Upper lobe of left lung (tissue), 6 donors: Measurements from ENCODE around the gene SLC5A4. TPM values are rescaled to one million over a fixed set of nuclear protein-coding genes. Genes with fewer than 3 reads are reported as not detected.
A peak's percentile ranks its signal among the peaks of the same experiment; 100 is the strongest.
"Not testable (repeated sequence)": the region's sequence is repeated elsewhere in the genome, so short reads cannot be mapped to it uniquely, and the experiment has no call there.

Source experiments
- ATAC-seq, 2 donors: fragments of 200-7000 bp; cut with Tn5 transposase; one replicate each; pipeline ENCODE4 v1.9.1; 2022; ENCODE audit warnings: mild to moderate bottlenecking in 2 of 2, moderate library complexity in 2 of 2; ENCODE audit not compliant: low FRiP score in 2 of 2
- DNase-seq, 2 donors: peaks; one replicate each; pipeline ENCODE4 v3.0.0-alpha.2; 2019 to 2020
- H3K27ac ChIP-seq, 4 donors: fragments of 200-600 bp; sonication (generic); one replicate each; pipeline ENCODE4 v1.5.1; 2016 to 2019
- H3K27me3 ChIP-seq, 4 donors: fragments of 200-600 bp; sonication (generic); one replicate each; pipeline ENCODE4 v1.5.1; 2017 to 2019
- H3K36me3 ChIP-seq, 4 donors: fragments of 200-600 bp; sonication (generic); one replicate each; pipeline ENCODE4 v1.5.1; 2016 to 2019
- H3K4me1 ChIP-seq, 4 donors: fragments of 200-600 bp; sonication (generic); one replicate each; pipeline ENCODE4 v1.5.1; 2018 to 2019
- H3K4me3 ChIP-seq, 4 donors: fragments of 200-600 bp; sonication (generic); one replicate each; pipeline ENCODE4 v1.5.1; 2017 to 2019; ENCODE audit warnings: mild to moderate bottlenecking in 2 of 4, moderate library complexity in 1 of 4
- H3K9me3 ChIP-seq, 4 donors: fragments of 200-600 bp; sonication (generic); one replicate each; pipeline ENCODE4 v1.5.1; 2018 to 2019
- CTCF ChIP-seq, 6 experiments: fragments of 450-650 bp in 4 of 6; fragments of 200-600 bp in 2 of 6; sonication (generic) in 2 of 6; IDR thresholded peaks; one replicate each; pipeline ENCODE4 v1.5.1; 2016 to 2019; ENCODE audit warnings: antibody characterized with exemption in 6 of 6
- EP300 ChIP-seq, 4 donors: sonication (generic); formaldehyde crosslinking; IDR thresholded peaks; one replicate each; pipeline ENCODE4 v1.5.1; 2017; ENCODE audit warnings: antibody characterized with exemption in 4 of 4, control low read depth in 2 of 4
- POLR2A ChIP-seq, 4 donors: fragments of 450-650 bp; IDR thresholded peaks; one replicate each; pipeline ENCODE4 v1.5.1; 2016 to 2017; ENCODE audit warnings: antibody characterized with exemption in 4 of 4, mild to moderate bottlenecking in 2 of 4
- POLR2AphosphoS5 ChIP-seq, 2 donors: sonication (generic); formaldehyde crosslinking; IDR thresholded peaks; one replicate each; pipeline ENCODE4 v1.5.1; 2017; ENCODE audit warnings: antibody characterized with exemption in 2 of 2
- WGBS, 2 donors: methylation state at CpG; one replicate each; pipeline ENCODE4 v1.1.5; 2017 to 2018; 5-methylcytosine and 5-hydroxymethylcytosine counted together
- total RNA-seq, 6 donors: library from RNA; depleted of rRNA in 4 of 6; stranded (reverse); fragments of >200 nt in 4 of 6; gene quantifications; one replicate each; pipeline versions ENCODE4 v1.1.0 to v1.2.1, GENCODE V29; 2016 to 2021
- donor health status: DM: no; HTN: no; CAD: no; lungs with moderate emphysema.
- donor health status: DM: no; HTN: yes; CAD: no; lungs with severe emphysema.

The SLC5A4 gene
- 1 to 10 TPM in 4 of 6 donors, under 1 TPM in 2; 0.33 to 6.3 (median 1.2) TPM for total RNA-seq

DNA sequence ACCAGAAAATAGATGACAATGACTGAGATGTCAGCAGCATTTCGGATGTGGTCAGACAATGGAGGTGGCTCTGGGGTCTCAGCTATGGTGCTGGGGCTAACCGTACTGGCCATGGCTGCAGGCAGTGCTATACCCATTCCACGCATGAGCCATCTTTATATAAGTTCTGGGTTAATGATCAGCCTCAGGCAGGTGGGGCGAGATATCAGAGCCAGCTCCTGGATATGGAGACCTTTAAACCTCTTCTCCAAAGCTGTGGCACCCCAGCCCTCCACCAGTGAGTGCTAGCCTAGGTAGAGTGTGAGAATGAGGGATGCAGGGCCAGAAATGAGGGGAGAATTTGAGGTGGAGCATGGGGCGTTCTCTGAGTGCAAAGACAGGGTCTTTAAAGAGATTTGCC lies at the start of gene SLC5A4:
TSS of gene SLC5A4 (minus strand) at position 131 of the 400 bp plus-strand sequence. CDS start at position 113, 18 bp downstream.
- 77 to 89% methylated on average over 5 of the region's 5 CpGs for WGBS, 2 donors
- Histone ChIP-seq H3K27ac (no peak within 1 kb of the TSS), H3K27me3 (no peaks in the 10 kb centered on the region), H3K36me3 (no peaks in the 10 kb centered on the region), H3K9me3 (no peaks in the 10 kb centered on the region), H3K4me1 (no peaks in the 10 kb centered on the region), H3K4me3 (no peak within 1 kb of the TSS)
- no peak for ATAC-seq
- TF ChIP-seq POLR2A (IDR thresholded peaks at IDR 0.05), result no peak
- TF ChIP-seq EP300 (IDR thresholded peaks at IDR 0.05), result no peak
- no peak for TF ChIP-seq POLR2AphosphoS5 (IDR thresholded peaks at IDR 0.05)
- no peak for TF ChIP-seq CTCF (IDR thresholded peaks at IDR 0.05)
- DNase-seq, result no peak

DNA sequence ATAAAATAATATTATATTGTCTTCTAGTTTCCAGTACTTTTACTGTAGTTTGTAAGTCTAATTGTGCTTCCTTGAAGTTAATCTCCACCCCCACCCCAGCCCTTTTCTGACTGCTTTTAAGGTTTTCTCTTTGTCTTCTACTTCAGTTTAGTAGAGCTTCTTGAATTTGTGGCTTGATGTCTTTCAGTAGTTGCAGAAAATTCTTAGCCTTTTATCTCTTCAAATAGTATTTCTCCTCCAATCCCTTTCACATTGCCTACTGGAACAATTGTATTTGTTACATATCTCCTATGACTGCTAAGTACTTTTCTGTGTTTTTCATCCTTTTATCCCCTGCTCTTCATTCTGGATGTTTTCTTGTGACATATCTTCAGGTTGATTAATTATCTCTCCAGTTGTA lies 38.8 kb upstream of the SLC5A4 start:
- H3K4me1 ChIP-seq, DNase-seq, H3K27ac ChIP-seq, H3K9me3 ChIP-seq, H3K27me3 ChIP-seq, ATAC-seq, H3K36me3 ChIP-seq, H3K4me3 ChIP-seq: not testable (repeated sequence)

DNA sequence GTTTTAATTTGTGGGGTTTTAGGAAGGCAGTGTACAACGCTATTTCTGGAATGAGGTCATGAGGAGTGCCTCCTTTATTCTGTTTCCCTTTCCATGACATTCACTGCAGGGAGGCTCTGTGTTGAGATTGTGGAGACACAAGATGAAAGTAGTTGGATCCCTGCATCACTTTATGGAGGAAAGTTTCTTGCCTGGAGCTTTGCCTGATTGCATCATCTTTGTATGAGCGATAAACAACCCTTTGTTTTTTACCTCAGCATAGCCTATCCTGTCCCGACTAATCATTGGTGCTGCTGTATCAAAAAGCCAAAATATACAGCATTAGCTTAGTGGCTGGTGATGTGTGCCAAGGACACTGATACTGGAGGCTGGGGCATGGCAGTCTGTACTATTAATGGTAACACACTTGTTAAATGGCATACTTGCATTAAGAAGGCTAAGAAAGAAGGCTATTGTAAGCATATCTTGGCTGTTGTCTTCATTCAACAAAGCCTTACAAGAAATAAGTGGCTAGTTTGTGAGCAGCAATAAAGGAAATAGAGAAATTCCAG lies 31.2 kb upstream of the SLC5A4 start:
- Histone ChIP-seq H3K4me3 (no peak overlapping the region), H3K27ac (no peak overlapping the region), H3K9me3 (no peaks in the 10 kb centered on the region), H3K4me1 (no peaks in the 10 kb centered on the region), H3K27me3 (no peaks in the 10 kb centered on the region), H3K36me3 (no peaks in the 10 kb centered on the region)
- 76 to 96% methylated on average over 3 of the region's 3 CpGs for WGBS, 2 donors
- no peak for ATAC-seq
- TF ChIP-seq POLR2A (IDR thresholded peaks at IDR 0.05) (no peak), POLR2AphosphoS5 (IDR thresholded peaks at IDR 0.05) (no peak), CTCF (IDR thresholded peaks at IDR 0.05) (no peak)
- no peak for DNase-seq

DNA sequence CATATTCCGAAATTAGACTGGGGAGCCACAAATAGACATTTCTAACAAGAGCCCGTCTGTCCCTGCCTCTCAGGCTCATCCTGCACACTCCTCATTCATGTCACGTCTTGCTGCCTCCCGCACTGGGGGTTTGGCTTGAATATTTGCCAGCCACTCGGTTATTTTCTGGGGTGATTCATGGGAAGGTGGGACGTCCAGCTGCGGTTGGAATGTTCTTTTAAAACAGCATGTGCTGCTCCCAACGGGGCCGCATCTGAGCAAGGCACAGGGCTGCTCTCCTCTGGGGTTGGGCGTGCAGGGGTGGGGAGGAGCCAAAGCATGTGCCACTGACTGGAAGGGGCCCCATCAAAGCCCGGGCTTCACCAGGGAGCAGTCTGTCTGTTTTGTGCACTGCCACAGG lies 25.9 kb upstream of the SLC5A4 start:
- Histone ChIP-seq H3K27ac (no peak overlapping the region), H3K9me3 (no peaks in the 10 kb centered on the region), H3K4me3 (no peak overlapping the region), H3K4me1 (no peaks in the 10 kb centered on the region), H3K36me3 (no peaks in the 10 kb centered on the region), H3K27me3 (no peaks in the 10 kb centered on the region)
- 29 to 46% methylated on average over 8 to 10 of the region's 11 CpGs for WGBS, 2 donors
- TF ChIP-seq POLR2A (IDR thresholded peaks at IDR 0.05) (no peak), POLR2AphosphoS5 (IDR thresholded peaks at IDR 0.05) (no peak), EP300 (IDR thresholded peaks at IDR 0.05) (no peak), CTCF (IDR thresholded peaks at IDR 0.05) (no peak)
- ATAC-seq, result no peak
- DNase-seq, result no peak

DNA sequence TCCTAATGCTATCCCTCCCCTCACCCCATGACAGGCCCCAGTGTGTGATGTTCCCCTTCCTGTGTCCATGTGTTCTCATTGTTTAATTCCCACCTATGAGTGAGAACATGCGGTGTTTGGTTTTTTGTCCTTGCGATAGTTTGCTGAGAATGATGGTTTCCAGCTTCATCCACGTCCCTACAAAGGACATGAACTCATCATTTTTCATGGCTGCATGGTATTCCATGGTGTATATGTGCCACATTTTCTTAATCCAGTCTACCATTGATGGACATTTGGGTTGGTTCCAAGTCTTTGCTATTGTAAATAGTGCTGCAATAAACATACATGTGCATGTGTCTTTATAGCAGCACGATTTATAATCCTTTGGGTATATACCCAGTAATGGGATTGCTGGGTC lies 20.2 kb upstream of the SLC5A4 start:
- not testable (repeated sequence) for H3K27me3 ChIP-seq, H3K9me3 ChIP-seq, H3K36me3 ChIP-seq, H3K4me1 ChIP-seq, H3K4me3 ChIP-seq, ATAC-seq, DNase-seq, H3K27ac ChIP-seq
- 79 to 94% methylated on average over 1 to 4 of the region's 4 CpGs for WGBS, 2 donors

DNA sequence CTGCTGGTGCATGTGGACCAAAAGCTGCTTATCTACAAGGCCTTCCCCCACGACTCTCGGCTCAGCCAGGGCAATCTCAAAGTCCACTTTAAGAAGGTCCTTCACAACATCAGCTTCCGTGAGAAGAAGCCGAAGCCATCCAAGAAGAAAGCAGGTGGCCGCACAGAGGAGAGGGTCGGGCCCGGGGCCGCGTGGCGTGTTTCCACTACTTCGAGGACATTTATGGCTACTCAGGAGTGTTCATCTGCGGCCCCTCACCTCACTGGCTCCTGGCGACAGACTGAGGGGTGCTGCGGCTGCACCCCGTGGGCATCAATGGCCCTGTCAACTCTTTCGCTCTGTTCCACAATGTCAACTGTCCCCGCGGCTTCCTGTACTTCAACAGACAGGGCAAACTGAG lies 16.2 kb upstream of the SLC5A4 start:
- DNase-seq (peak in 1 of 2 donors; percentile 79), ATAC-seq (no peak)
- TF ChIP-seq POLR2AphosphoS5 (IDR thresholded peaks at IDR 0.05) (no peak), CTCF (IDR thresholded peaks at IDR 0.05) (no peak), EP300 (IDR thresholded peaks at IDR 0.05) (no peak), POLR2A (IDR thresholded peaks at IDR 0.05) (no peak)
- Histone ChIP-seq H3K4me1 (peaks cover 0 to 2% (median under 1%) of the 10 kb centered on the region in 4 donors), H3K9me3 (no peaks in the 10 kb centered on the region), H3K27me3 (no peaks in the 10 kb centered on the region), H3K4me3 (no peak overlapping the region), H3K36me3 (peaks cover 0 to 6% (median 0%) of the 10 kb centered on the region in 4 donors), H3K27ac (no peak overlapping the region)
- 90 to 94% methylated on average over 18 of the region's 18 CpGs for WGBS, 2 donors
